HEK293T (cell line): ENCODE data around the gene GRIN2A.

ENCODE experiments used
- CTCF ChIA-PET: fragments of 350-600 bp; formaldehyde crosslinking; extraction: SDS; loops from one replicate; lab custom pipeline; 2021; ENCODE audit warnings: antibody characterized with exemption, inconsistent platforms; lab: Yijun Ruan, JAX
- POLR2A ChIA-PET: fragments of 350-600 bp; formaldehyde crosslinking; extraction: SDS; loops from one replicate; lab custom pipeline; 2020; ENCODE audit warnings: antibody characterized with exemption, inconsistent platforms; lab: Yijun Ruan, JAX
- DNase-seq: peaks from one replicate; pipeline ENCODE4 v3.0.0; 2012; ENCODE audit warnings: mixed read lengths; ENCODE audit errors: extremely low spot score
- ARNT ChIP-seq: fragments of 450-650 bp; IDR thresholded peaks from 2 replicates; pipeline ENCODE4 v1.6.1; 2017; ENCODE audit warnings: mild to moderate bottlenecking
- BHLHE40 ChIP-seq: fragments of 450-650 bp; IDR thresholded peaks from 2 replicates; pipeline ENCODE4 v1.6.1; 2016; ENCODE audit warnings: mild to moderate bottlenecking, moderate library complexity, borderline replicate concordance
- CTBP1 ChIP-seq: fragments of 450-650 bp; IDR thresholded peaks from 2 replicates; pipeline ENCODE4 v1.6.1; 2016; ENCODE audit warnings: borderline replicate concordance
- ELF4 ChIP-seq: fragments of 450-650 bp; IDR thresholded peaks from 2 replicates; pipeline ENCODE4 v1.6.1; 2017; ENCODE audit warnings: antibody characterized with exemption
- FOXA1 ChIP-seq: fragments of 450-650 bp; IDR thresholded peaks from 2 replicates; pipeline ENCODE4 v1.6.1; 2016; ENCODE audit warnings: mild to moderate bottlenecking
- FOXK2 ChIP-seq: fragments of 450-650 bp; IDR thresholded peaks from 2 replicates; pipeline ENCODE4 v1.6.1; 2016; ENCODE audit warnings: mild to moderate bottlenecking
- FOXM1 ChIP-seq: fragments of 450-650 bp; IDR thresholded peaks from 2 replicates; pipeline ENCODE4 v1.6.1; 2017; ENCODE audit warnings: mild to moderate bottlenecking, borderline replicate concordance
- HDGF ChIP-seq: fragments of 450-650 bp; IDR thresholded peaks from 2 replicates; pipeline ENCODE4 v1.6.1; 2017; ENCODE audit warnings: antibody characterized with exemption, borderline replicate concordance
- L3MBTL2 ChIP-seq: fragments of 450-650 bp; conservative IDR thresholded peaks from 2 replicates; pipeline ENCODE4 v1.6.1; 2016; ENCODE audit warnings: mild to moderate bottlenecking
- LEF1 ChIP-seq: fragments of 450-650 bp; IDR thresholded peaks from 2 replicates; pipeline ENCODE4 v1.6.1; 2017; ENCODE audit warnings: mild to moderate bottlenecking, borderline replicate concordance
- NFRKB ChIP-seq: fragments of 450-650 bp; IDR thresholded peaks from 2 replicates; pipeline ENCODE4 v1.6.1; 2016; ENCODE audit warnings: mild to moderate bottlenecking, moderate library complexity
- PKNOX1 ChIP-seq: fragments of 450-650 bp; IDR thresholded peaks from 2 replicates; pipeline ENCODE4 v1.6.1; 2016
- SP1 ChIP-seq: fragments of 450-650 bp; IDR thresholded peaks from 2 replicates; pipeline ENCODE4 v1.6.1; 2017
- SUZ12 ChIP-seq: fragments of 450-650 bp; IDR thresholded peaks from 2 replicates; pipeline ENCODE4 v1.6.1; 2016; ENCODE audit warnings: mild to moderate bottlenecking
- TARDBP ChIP-seq: fragments of 450-650 bp; IDR thresholded peaks from 2 replicates; pipeline ENCODE4 v1.6.1; 2016
- ZNF384 ChIP-seq: fragments of 450-650 bp; IDR thresholded peaks from 2 replicates; pipeline ENCODE4 v1.6.1; 2016

The GRIN2A gene

GRCh38 chr16:9741776-9742175, 440.5 kb downstream of the GRIN2A start:
- ChIA-PET POLR2A (no interaction called here), CTCF (no interaction called here)
- DNase-seq: no peak
- TF ChIP-seq NFRKB: no peak
- TF ChIP-seq SP1: no peak
- TF ChIP-seq FOXK2: no peak

GRCh38 chr16:9739301-9739700, 442.9 kb downstream of the GRIN2A start:
- POLR2A ChIA-PET: no interaction called here
- TF ChIP-seq L3MBTL2 (no peak), CTBP1 (no peak), TARDBP (no peak), HDGF (no peak), ELF4 (no peak), FOXA1 (no peak), NFRKB (no peak)
- CTCF ChIA-PET: no interaction called here
- no peak for DNase-seq

- ChIA-PET CTCF (interaction anchor here (0.5 kb wide), 1 partner anchor 16 kb away, joined by 3 read pairs; no protein-coding TSS in a partner anchor), POLR2A (no interaction called here)
- no peak for DNase-seq
- TF ChIP-seq FOXM1: no peak
- TF ChIP-seq FOXA1: no peak
- no peak for TF ChIP-seq FOXK2
- TF ChIP-seq ARNT: no peak
- no peak for TF ChIP-seq LEF1
- TF ChIP-seq TARDBP: no peak
- no peak for TF ChIP-seq PKNOX1
- no peak for TF ChIP-seq CTBP1
- TF ChIP-seq SUZ12: no peak
- no peak for TF ChIP-seq ELF4
These were observed 443.5 kb downstream of the GRIN2A start for GRCh38 chr16:9738690-9739089.

GRCh38 chr16:9736547-9736946, 445.7 kb downstream of the GRIN2A start:
- TF ChIP-seq SUZ12: no peak
- TF ChIP-seq SP1: no peak
- TF ChIP-seq HDGF: no peak
- no peak for TF ChIP-seq LEF1
- no peak for TF ChIP-seq ZNF384
- no peak for TF ChIP-seq PKNOX1
- TF ChIP-seq FOXA1: no peak
- TF ChIP-seq FOXK2: no peak
- no peak for TF ChIP-seq CTBP1
- no peak for TF ChIP-seq ARNT
- no peak for TF ChIP-seq FOXM1
- POLR2A ChIA-PET: no interaction called here
- CTCF ChIA-PET: no interaction called here
- no peak for DNase-seq

- no peak for TF ChIP-seq NFRKB
- TF ChIP-seq FOXA1: no peak
- no peak for TF ChIP-seq ELF4
- no peak for TF ChIP-seq L3MBTL2
- no peak for TF ChIP-seq LEF1
- no peak for TF ChIP-seq ARNT
- TF ChIP-seq FOXM1: no peak
- no peak for DNase-seq
- CTCF ChIA-PET: no interaction called here
- POLR2A ChIA-PET: no interaction called here
These were observed 459.1 kb downstream of the GRIN2A start for GRCh38 chr16:9723136-9723535.

- no peak for DNase-seq
- ChIA-PET POLR2A (no interaction called here), CTCF (no interaction called here)
- no peak for TF ChIP-seq ZNF384
- no peak for TF ChIP-seq TARDBP
- TF ChIP-seq SP1: no peak
- TF ChIP-seq CTBP1: no peak
- TF ChIP-seq LEF1: no peak
- no peak for TF ChIP-seq ELF4
- no peak for TF ChIP-seq L3MBTL2
- no peak for TF ChIP-seq SUZ12
These were observed 468.3 kb downstream of the GRIN2A start for GRCh38 chr16:9713907-9714306.

- POLR2A ChIA-PET: no interaction called here
- TF ChIP-seq ARNT: no peak
- no peak for TF ChIP-seq HDGF
- no peak for TF ChIP-seq BHLHE40
- TF ChIP-seq FOXA1: no peak
- no peak for TF ChIP-seq ZNF384
- no peak for TF ChIP-seq PKNOX1
These were observed 469.1 kb downstream of the GRIN2A start for GRCh38 chr16:9713156-9713555.

More at GRCh38 chr16:9713156-9713555, 469.1 kb downstream of the GRIN2A start:
- CTCF ChIA-PET: no interaction called here
- no peak for DNase-seq
